ENCODE data around the gene PUM2. TPM values are rescaled to one million over a fixed set of nuclear protein-coding genes. Genes with fewer than 3 reads are reported as not detected.

PUM2 gene
- total RNA-seq, 1 experiment from 2014 or later, result 105 TPM

- no peaks in the 10 kb centered on the region for H3K79me2 ChIP-seq (ENCODE audit: insufficient read depth, low read length)
- no peaks in the 10 kb centered on the region for H3K9me3 ChIP-seq (ENCODE audit: control insufficient read depth in 1 of 2, insufficient read depth in 1 of 2, low read depth in 1 of 2, low read length in 2 of 2)
- H3K27ac ChIP-seq (ENCODE audit: low read depth, low read length), result no peak overlapping the region
- ATAC-seq, result no peak
- H3K4me2 ChIP-seq (ENCODE audit: low read length), result no peak overlapping the region
- TF ChIP-seq SIN3A (IDR thresholded peaks at IDR 0.05; ENCODE audit: low read depth) (no peak), EZH2phosphoT487 (IDR thresholded peaks at IDR 0.05; ENCODE audit: borderline replicate concordance) (no peak), ZBTB33 (IDR thresholded peaks at IDR 0.05; ENCODE audit: extremely low read depth, insufficient replicate concordance, low read length) (no peak), YY1 (IDR thresholded peaks at IDR 0.05; ENCODE audit: extremely low read depth, insufficient replicate concordance, low read depth, low read length) (no peak), RAD21 (IDR thresholded peaks at IDR 0.05; ENCODE audit: low read depth) (no peak), ZNF274 (IDR thresholded peaks at IDR 0.05; ENCODE audit: low read depth, low read length) (no peak), ELF1 (IDR thresholded peaks at IDR 0.05; ENCODE audit: borderline replicate concordance, low read depth) (no peak), CEBPB (IDR thresholded peaks at IDR 0.05; ENCODE audit: low read depth) (no peak), EZH2 (IDR thresholded peaks at IDR 0.05) (no peak), TCF7L2 (IDR thresholded peaks at IDR 0.05; ENCODE audit: borderline replicate concordance, extremely low read depth, insufficient read depth, insufficient read length) (no peak), REST (IDR thresholded peaks at IDR 0.05; ENCODE audit: low read depth) (no peak), POLR2AphosphoS5 (IDR thresholded peaks at IDR 0.05; ENCODE audit: low read depth, low read length) (no peak), ZFX (IDR thresholded peaks at IDR 0.05) (no peak), EGR1 (IDR thresholded peaks at IDR 0.05; ENCODE audit: low read depth) (no peak), JUND (IDR thresholded peaks at IDR 0.05) (no peak), SP1 (IDR thresholded peaks at IDR 0.05; ENCODE audit: low read depth) (no peak), POLR2A (IDR thresholded peaks at IDR 0.05; ENCODE audit: borderline replicate concordance, extremely low read depth, insufficient read depth, insufficient read length) (no peak), ATF3 (IDR thresholded peaks at IDR 0.05) (no peak), FOSL1 (IDR thresholded peaks at IDR 0.05; ENCODE audit: low read depth) (no peak), CBX3 (IDR thresholded peaks at IDR 0.05; ENCODE audit: low read depth) (no peak)
- no peaks in the 10 kb centered on the region for H3K36me3 ChIP-seq (ENCODE audit: control insufficient read depth in 1 of 2, insufficient read depth in 2 of 2, low read length in 2 of 2)
- no peaks in the 10 kb centered on the region for H3K27me3 ChIP-seq (ENCODE audit: insufficient read depth, low read length)
- CTCF ChIA-PET, result no interaction called here
- POLR2A ChIA-PET, result no interaction called here
- H2AFZ ChIP-seq (ENCODE audit: low read depth, low read length, poor library complexity, severe bottlenecking), result no peak overlapping the region
- H3K9ac ChIP-seq (ENCODE audit: low read length), result no peak overlapping the region
- no peak overlapping the region for H3K4me3 ChIP-seq (replicated peaks in 1 of 2; ENCODE audit: low read depth in 1 of 2, low read length in 2 of 2)
- H3K4me1 ChIP-seq (ENCODE audit: control insufficient read depth in 1 of 2, insufficient read depth in 2 of 2, low read length in 2 of 2), result peaks cover 25 to 48% of the 10 kb centered on the region in 2 experiments
- BruUV-seq (replicated peaks), result no TSS peak
- H4K20me1 ChIP-seq (ENCODE audit: insufficient read depth), result no peaks in the 10 kb centered on the region
- H3K9me2 ChIP-seq (ENCODE audit: insufficient read depth), result no peaks in the 10 kb centered on the region
- intact Hi-C loops (cut with micrococcal nuclease), result loop anchor here (5.0 kb wide), 1 partner anchor 103 kb away; no protein-coding TSS in a partner anchor
- no peak for DNase-seq (ENCODE audit: low read depth, low spot score)
- RAD21 ChIA-PET (ENCODE audit: low non-redundant PET in 1 of 2, low total read pairs in 2 of 2, uncharacterized antibody in 2 of 2, unreplicated experiment in 2 of 2), result no interaction called here
These were observed 120.6 kb downstream of the PUM2 start for GRCh38 chr2:20230114-20230425.

All from HCT116 (cell line).